ENCODE measurements around the gene GTPBP2. TPM values are rescaled to one million over a fixed set of nuclear protein-coding genes. Genes with fewer than 3 reads are reported as not detected.

The GTPBP2 gene
- total and polyA plus RNA-seq, 2 of the 13 experiments (the other 11 are each of a cell fraction or from before 2014, with no cell fraction given) = 26.9 to 88.2 TPM

DNA sequence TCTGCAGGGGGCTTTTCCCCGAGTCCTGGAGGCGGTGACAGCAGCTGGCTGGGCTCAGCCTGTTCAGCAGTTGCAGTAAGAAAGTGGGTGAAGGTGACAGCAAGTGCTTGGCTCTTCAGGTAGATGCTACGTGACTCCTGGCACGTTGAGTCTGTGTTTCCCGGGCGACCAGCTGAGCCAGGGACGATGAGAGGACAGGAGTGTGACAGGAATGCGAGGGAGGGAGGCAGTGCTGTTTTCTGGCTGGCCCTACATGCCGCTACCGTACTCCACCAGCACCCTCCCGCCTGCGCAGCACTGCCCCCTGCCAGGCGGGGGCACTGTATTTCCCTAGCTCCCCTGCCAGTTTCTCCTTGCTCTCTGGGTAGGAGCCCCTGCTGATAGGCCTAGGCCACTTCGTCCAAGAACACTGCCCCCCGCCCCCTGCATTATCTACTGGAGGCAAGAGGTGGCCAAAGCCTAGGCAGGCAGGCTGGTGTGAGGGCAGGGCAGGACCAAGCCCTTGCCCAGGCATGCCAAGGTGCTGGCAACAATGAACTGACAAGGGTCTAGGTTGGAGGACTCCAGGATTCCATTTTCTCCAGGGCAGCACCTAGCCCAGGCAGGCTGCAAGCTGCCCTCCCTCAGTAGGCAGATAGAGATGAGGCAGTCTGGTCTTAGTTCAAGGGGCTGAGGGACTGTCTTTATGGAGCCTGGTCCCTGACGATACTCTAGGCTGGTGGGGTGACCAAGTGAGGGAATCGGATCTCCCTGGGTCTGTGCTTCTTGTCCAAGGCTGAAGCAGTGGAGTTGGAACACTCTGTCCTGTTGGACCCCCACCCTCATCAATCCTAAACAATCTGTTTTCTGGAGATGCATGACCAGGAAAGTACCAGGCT, 39.3 kb upstream of the GTPBP2 start (continued):
- TF ChIP-seq, protein P1, sequence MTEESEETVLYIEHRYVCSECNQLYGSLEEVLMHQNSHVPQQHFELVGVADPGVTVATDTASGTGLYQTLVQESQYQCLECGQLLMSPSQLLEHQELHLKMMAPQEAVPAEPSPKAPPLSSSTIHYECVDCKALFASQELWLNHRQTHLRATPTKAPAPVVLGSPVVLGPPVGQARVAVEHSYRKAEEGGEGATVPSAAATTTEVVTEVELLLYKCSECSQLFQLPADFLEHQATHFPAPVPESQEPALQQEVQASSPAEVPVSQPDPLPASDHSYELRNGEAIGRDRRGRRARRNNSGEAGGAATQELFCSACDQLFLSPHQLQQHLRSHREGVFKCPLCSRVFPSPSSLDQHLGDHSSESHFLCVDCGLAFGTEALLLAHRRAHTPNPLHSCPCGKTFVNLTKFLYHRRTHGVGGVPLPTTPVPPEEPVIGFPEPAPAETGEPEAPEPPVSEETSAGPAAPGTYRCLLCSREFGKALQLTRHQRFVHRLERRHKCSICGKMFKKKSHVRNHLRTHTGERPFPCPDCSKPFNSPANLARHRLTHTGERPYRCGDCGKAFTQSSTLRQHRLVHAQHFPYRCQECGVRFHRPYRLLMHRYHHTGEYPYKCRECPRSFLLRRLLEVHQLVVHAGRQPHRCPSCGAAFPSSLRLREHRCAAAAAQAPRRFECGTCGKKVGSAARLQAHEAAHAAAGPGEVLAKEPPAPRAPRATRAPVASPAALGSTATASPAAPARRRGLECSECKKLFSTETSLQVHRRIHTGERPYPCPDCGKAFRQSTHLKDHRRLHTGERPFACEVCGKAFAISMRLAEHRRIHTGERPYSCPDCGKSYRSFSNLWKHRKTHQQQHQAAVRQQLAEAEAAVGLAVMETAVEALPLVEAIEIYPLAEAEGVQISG (CRISPR knock-in tag; IDR thresholded peaks at IDR 0.05) = peak; percentile 52; the same call in 1 of the 2 replicates
- TF ChIP-seq, protein P2, sequence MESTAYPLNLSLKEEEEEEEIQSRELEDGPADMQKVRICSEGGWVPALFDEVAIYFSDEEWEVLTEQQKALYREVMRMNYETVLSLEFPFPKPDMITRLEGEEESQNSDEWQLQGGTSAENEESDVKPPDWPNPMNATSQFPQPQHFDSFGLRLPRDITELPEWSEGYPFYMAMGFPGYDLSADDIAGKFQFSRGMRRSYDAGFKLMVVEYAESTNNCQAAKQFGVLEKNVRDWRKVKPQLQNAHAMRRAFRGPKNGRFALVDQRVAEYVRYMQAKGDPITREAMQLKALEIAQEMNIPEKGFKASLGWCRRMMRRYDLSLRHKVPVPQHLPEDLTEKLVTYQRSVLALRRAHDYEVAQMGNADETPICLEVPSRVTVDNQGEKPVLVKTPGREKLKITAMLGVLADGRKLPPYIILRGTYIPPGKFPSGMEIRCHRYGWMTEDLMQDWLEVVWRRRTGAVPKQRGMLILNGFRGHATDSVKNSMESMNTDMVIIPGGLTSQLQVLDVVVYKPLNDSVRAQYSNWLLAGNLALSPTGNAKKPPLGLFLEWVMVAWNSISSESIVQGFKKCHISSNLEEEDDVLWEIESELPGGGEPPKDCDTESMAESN (CRISPR knock-in tag; conservative IDR thresholded peaks at IDR 0.05) = 0 out of 2 replicates have a peak, but pooled peaks have one; percentile 62
- TF ChIP-seq ZFX (CRISPR knock-in tag; IDR thresholded peaks at IDR 0.05; ENCODE audit: low read depth) = peak; percentile 81
- no peak; the same call in none of the 2 replicates for TF ChIP-seq ZC3H13 (CRISPR knock-in tag; IDR thresholded peaks at IDR 0.05)
- peak; percentile 90 for TF ChIP-seq GZF1 (CRISPR knock-in tag; IDR thresholded peaks at IDR 0.05)
- TF ChIP-seq IKZF1 (IDR thresholded peaks at IDR 0.05) = no peak
- no peak for TF ChIP-seq ZNF747 (CRISPR knock-in tag; IDR thresholded peaks at IDR 0.05; ENCODE audit: borderline replicate concordance)
- TF ChIP-seq ZNF792 (CRISPR knock-in tag; IDR thresholded peaks at IDR 0.05) = peak; percentile 88; the same call in 1 of the 2 replicates
- TF ChIP-seq SNRNP70 (IDR thresholded peaks at IDR 0.05; ENCODE audit: low read depth, low read length) = no peak
- TF ChIP-seq ZFP36L1 (CRISPR knock-in tag; IDR thresholded peaks at IDR 0.05) = no peak; the same call in 1 of the 2 replicates
- 0 out of 2 replicates have a peak, but pooled peaks have one; percentile 80 for TF ChIP-seq ZNF557 (CRISPR knock-in tag; IDR thresholded peaks at IDR 0.05)
- TF ChIP-seq ZNF598 (CRISPR knock-in tag; IDR thresholded peaks at IDR 0.05; ENCODE audit: borderline replicate concordance) = peak; percentile 83; the same call in 1 of the 2 replicates
- TF ChIP-seq KDM3A (CRISPR knock-in tag; IDR thresholded peaks at IDR 0.05; ENCODE audit: low read depth) = no peak; the same call in 1 of the 2 replicates
- TF ChIP-seq, protein P3, sequence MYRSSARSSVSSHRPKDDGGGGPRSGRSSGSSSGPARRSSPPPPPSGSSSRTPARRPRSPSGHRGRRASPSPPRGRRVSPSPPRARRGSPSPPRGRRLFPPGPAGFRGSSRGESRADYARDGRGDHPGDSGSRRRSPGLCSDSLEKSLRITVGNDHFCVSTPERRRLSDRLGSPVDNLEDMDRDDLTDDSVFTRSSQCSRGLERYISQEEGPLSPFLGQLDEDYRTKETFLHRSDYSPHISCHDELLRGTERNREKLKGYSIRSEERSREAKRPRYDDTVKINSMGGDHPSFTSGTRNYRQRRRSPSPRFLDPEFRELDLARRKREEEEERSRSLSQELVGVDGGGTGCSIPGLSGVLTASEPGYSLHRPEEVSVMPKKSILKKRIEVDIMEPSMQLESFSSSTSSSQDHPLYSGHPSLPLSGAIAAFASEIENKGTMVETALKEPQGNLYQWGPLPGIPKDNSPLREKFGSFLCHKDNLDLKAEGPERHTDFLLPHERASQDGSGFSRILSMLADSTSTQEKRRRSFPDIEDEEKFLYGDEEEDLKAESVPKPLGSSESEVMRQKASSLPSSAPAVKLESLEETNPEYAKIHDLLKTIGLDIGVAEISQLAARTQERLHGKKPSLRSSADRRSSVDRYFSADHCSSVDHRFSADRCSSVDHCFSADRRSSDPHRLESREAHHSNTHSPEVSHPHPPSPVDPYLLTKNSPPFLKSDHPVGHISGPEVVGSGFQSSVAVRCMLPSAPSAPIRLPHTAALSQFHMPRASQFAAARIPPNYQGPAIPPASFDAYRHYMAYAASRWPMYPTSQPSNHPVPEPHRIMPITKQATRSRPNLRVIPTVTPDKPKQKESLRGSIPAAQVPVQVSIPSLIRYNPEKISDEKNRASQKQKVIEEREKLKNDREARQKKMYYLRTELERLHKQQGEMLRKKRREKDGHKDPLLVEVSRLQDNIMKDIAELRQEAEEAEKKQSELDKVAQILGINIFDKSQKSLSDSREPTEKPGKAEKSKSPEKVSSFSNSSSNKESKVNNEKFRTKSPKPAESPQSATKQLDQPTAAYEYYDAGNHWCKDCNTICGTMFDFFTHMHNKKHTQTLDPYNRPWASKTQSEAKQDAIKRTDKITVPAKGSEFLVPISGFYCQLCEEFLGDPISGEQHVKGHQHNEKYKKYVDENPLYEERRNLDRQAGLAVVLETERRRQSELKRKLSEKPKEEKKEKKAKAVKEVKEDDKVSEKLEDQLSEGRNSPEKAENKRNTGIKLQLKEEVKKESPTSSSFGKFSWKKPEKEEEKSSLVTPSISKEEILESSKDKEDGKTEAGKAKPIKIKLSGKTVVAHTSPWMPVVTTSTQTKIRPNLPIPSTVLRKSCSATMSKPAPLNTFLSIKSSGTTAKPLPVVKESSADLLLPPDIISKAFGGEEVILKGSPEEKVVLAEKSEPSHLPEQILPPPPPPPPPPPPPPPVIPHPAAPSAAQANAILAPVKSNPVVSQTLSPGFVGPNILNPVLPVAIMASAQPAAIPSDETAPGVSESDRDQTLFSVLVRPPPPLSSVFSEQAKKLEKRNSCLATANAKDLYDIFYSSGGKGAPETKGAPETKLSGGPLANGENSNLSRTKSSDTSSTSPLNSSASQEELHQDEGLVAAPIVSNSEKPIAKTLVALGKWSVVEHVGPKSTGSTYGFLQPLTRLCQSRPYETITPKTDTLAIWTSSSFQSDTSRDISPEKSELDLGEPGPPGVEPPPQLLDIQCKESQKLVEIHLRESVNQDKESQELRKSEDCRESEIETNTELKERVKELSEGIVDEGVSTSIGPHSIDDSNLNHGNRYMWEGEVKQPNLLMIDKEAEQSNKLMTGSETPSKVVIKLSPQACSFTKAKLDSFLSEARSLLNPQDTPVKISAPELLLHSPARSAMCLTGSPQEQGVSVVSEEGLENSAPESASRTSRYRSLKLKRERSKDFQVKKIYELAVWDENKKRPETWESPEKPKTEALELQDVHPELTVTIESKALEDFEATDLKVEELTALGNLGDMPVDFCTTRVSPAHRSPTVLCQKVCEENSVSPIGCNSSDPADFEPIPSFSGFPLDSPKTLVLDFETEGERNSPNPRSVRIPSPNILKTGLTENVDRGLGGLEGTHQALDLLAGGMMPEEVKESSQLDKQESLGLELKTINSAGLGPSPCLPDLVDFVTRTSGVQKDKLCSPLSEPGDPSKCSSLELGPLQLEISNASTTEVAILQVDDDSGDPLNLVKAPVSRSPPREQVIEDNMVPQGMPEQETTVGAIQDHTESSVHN (CRISPR knock-in tag; IDR thresholded peaks at IDR 0.05) = no peak; the same call in 1 of the 2 replicates
- TF ChIP-seq ZSCAN29 (CRISPR knock-in tag; conservative IDR thresholded peaks at IDR 0.05) = peak; percentile 58; the same call in 1 of the 2 replicates
- no peak for TF ChIP-seq ZNF839 (CRISPR knock-in tag; IDR thresholded peaks at IDR 0.05; ENCODE audit: borderline replicate concordance)
